ENCODE data around the gene ETS1.

The ETS1 gene

GRCh38 chr11:128582496-128583366, 4.6 kb downstream of the ETS1 start:
- Histone ChIP-seq H2BK120ac (ENCODE audit: low read depth, low read length) (no peak overlapping the region), H3K23ac (ENCODE audit: low read length) (no peak overlapping the region), H3K18ac (ENCODE audit: low read length) (no peak overlapping the region), H3K56ac (ENCODE audit: low read length) (peak overlapping the region; percentile 8), H4K8ac (ENCODE audit: low read depth, low read length) (no peak overlapping the region), H3K9ac (ENCODE audit: low read length) (no peak overlapping the region), H3K27me3 (ENCODE audit: insufficient read depth, low read length, poor library complexity) (no peaks in the 10 kb centered on the region), H3K4me3 (ENCODE audit: low read length) (no peak overlapping the region), H3K4me2 (ENCODE audit: low read length) (no peak overlapping the region), H4K5ac (ENCODE audit: low read length) (no peak overlapping the region), H2AK5ac (ENCODE audit: low read length) (no peak overlapping the region), H3K79me1 (ENCODE audit: low read length) (no peaks in the 10 kb centered on the region), H3K79me2 (ENCODE audit: control insufficient read depth, insufficient read depth, low read length) (no peaks in the 10 kb centered on the region), H2BK15ac (replicated peaks; ENCODE audit: low read depth) (no peak overlapping the region), H3K4ac (ENCODE audit: low read depth, low read length) (no peak overlapping the region), H3K4me1 (ENCODE audit: control insufficient read depth, low read depth, low read length) (peaks cover 12% of the 10 kb centered on the region), H3K27ac (ENCODE audit: low read depth, low read length) (no peak overlapping the region), H3K36me3 (ENCODE audit: control insufficient read depth, insufficient read depth, low read length) (no peaks in the 10 kb centered on the region), H2BK5ac (ENCODE audit: low read length) (no peak overlapping the region)
- no CpG with 5 or more reads among the region's 8 CpGs for WGBS (ENCODE audit: extremely low coverage, insufficient coverage, low lambda C conversion rate)
- peak; percentile 94 for DNase-seq

DNA sequence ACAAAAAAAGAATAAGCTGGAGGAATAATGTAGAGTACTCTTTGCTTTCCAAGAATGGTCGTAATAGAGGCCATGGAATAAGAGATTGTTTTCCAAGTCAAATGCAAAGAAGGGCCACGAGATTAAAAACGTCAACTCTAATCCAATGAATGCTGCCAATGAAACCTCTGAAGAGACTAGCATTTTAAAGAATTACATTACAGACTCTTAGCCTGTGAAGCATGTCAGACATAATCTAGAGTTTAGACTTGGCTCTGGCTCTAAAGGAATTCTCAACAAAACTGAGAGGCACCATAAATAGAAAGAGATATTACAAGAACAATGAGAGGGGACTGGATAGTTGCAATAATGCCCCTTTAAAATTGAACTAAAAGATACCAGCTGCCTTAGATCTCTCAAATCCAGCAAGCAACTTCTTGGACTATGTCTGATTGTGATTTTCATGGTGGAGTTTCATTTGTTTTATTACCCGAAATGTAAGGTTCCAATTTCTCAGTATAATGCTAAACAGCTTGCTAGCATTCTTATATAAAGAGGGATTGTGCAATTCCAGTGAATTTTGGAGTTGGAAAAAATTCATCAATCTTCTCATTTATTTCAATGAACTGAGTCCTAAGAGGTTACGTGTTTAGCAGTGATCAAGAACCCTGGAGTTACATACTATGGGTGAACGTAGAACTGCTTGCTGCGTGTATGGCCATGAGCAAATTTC, 5.6 kb downstream of the ETS1 start:
- H3K4me3 ChIP-seq (ENCODE audit: low read length), result no peak overlapping the region
- no peak overlapping the region for H3K4me2 ChIP-seq (ENCODE audit: low read length)
- no peak overlapping the region for H3K18ac ChIP-seq (ENCODE audit: low read length)
- no CpG with 5 or more reads among the region's 7 CpGs for WGBS (ENCODE audit: extremely low coverage, insufficient coverage, low lambda C conversion rate)
- H3K4me1 ChIP-seq (ENCODE audit: control insufficient read depth, low read depth, low read length), result peaks cover 16% of the 10 kb centered on the region
- DNase-seq, result no peak
- no peak overlapping the region for H4K5ac ChIP-seq (ENCODE audit: low read length)
- H2AK5ac ChIP-seq (ENCODE audit: low read length), result no peak overlapping the region
- no peak overlapping the region for H2BK120ac ChIP-seq (ENCODE audit: low read depth, low read length)
- no peak overlapping the region for H3K56ac ChIP-seq (ENCODE audit: low read length)
- no peak overlapping the region for H3K9ac ChIP-seq (ENCODE audit: low read length)
- H3K27ac ChIP-seq (ENCODE audit: low read depth, low read length), result no peak overlapping the region
- no peaks in the 10 kb centered on the region for H3K36me3 ChIP-seq (ENCODE audit: control insufficient read depth, insufficient read depth, low read length)
- no peak overlapping the region for H2BK15ac ChIP-seq (replicated peaks; ENCODE audit: low read depth)
- H3K4ac ChIP-seq (ENCODE audit: low read depth, low read length), result no peak overlapping the region
- no peaks in the 10 kb centered on the region for H3K79me2 ChIP-seq (ENCODE audit: control insufficient read depth, insufficient read depth, low read length)
- H2BK5ac ChIP-seq (ENCODE audit: low read length), result no peak overlapping the region
- H3K23ac ChIP-seq (ENCODE audit: low read length), result no peak overlapping the region
- H3K79me1 ChIP-seq (ENCODE audit: low read length), result no peaks in the 10 kb centered on the region
- no peak overlapping the region for H4K8ac ChIP-seq (ENCODE audit: low read depth, low read length)
- no peaks in the 10 kb centered on the region for H3K27me3 ChIP-seq (ENCODE audit: insufficient read depth, low read length, poor library complexity)

- no peaks in the 10 kb centered on the region for H3K27me3 ChIP-seq (ENCODE audit: insufficient read depth, low read length, poor library complexity)
- no peaks in the 10 kb centered on the region for H3K36me3 ChIP-seq (ENCODE audit: control insufficient read depth, insufficient read depth, low read length)
- no peak overlapping the region for H3K27ac ChIP-seq (ENCODE audit: low read depth, low read length)
These were observed 6.7 kb downstream of the ETS1 start for GRCh38 chr11:128580612-128581011.

GRCh38 chr11:128579798-128580504, 7.4 kb downstream of the ETS1 start:
- Histone ChIP-seq H4K5ac (ENCODE audit: low read length) (no peak overlapping the region), H2AK5ac (ENCODE audit: low read length) (no peak overlapping the region), H3K18ac (ENCODE audit: low read length) (no peak overlapping the region), H3K4me2 (ENCODE audit: low read length) (no peak overlapping the region), H2BK120ac (ENCODE audit: low read depth, low read length) (no peak overlapping the region), H3K56ac (ENCODE audit: low read length) (no peak overlapping the region), H3K27me3 (ENCODE audit: insufficient read depth, low read length, poor library complexity) (no peaks in the 10 kb centered on the region), H3K4me1 (ENCODE audit: control insufficient read depth, low read depth, low read length) (peaks cover 15% of the 10 kb centered on the region), H3K23ac (ENCODE audit: low read length) (no peak overlapping the region), H3K4me3 (ENCODE audit: low read length) (no peak overlapping the region), H3K9ac (ENCODE audit: low read length) (no peak overlapping the region), H3K79me1 (ENCODE audit: low read length) (no peaks in the 10 kb centered on the region), H3K27ac (ENCODE audit: low read depth, low read length) (no peak overlapping the region), H4K8ac (ENCODE audit: low read depth, low read length) (no peak overlapping the region), H3K4ac (ENCODE audit: low read depth, low read length) (no peak overlapping the region), H3K36me3 (ENCODE audit: control insufficient read depth, insufficient read depth, low read length) (no peaks in the 10 kb centered on the region), H3K79me2 (ENCODE audit: control insufficient read depth, insufficient read depth, low read length) (no peaks in the 10 kb centered on the region), H2BK5ac (ENCODE audit: low read length) (no peak overlapping the region), H2BK15ac (replicated peaks; ENCODE audit: low read depth) (no peak overlapping the region)
- DNase-seq, result no peak
- no CpG with 5 or more reads among the region's 4 CpGs for WGBS (ENCODE audit: extremely low coverage, insufficient coverage, low lambda C conversion rate)

More at GRCh38 chr11:128580612-128581011, 6.7 kb downstream of the ETS1 start:
- Histone ChIP-seq H3K4me2 (ENCODE audit: low read length) (no peak overlapping the region), H3K79me1 (ENCODE audit: low read length) (no peaks in the 10 kb centered on the region), H4K5ac (ENCODE audit: low read length) (no peak overlapping the region), H2BK120ac (ENCODE audit: low read depth, low read length) (no peak overlapping the region), H3K4me1 (ENCODE audit: control insufficient read depth, low read depth, low read length) (peaks cover 16% of the 10 kb centered on the region), H3K56ac (ENCODE audit: low read length) (no peak overlapping the region), H3K4me3 (ENCODE audit: low read length) (no peak overlapping the region), H2BK5ac (ENCODE audit: low read length) (no peak overlapping the region), H3K23ac (ENCODE audit: low read length) (no peak overlapping the region), H3K9ac (ENCODE audit: low read length) (no peak overlapping the region), H2BK15ac (replicated peaks; ENCODE audit: low read depth) (no peak overlapping the region), H3K18ac (ENCODE audit: low read length) (no peak overlapping the region), H2AK5ac (ENCODE audit: low read length) (no peak overlapping the region), H3K79me2 (ENCODE audit: control insufficient read depth, insufficient read depth, low read length) (no peaks in the 10 kb centered on the region), H3K4ac (ENCODE audit: low read depth, low read length) (no peak overlapping the region), H4K8ac (ENCODE audit: low read depth, low read length) (no peak overlapping the region)
- no peak for DNase-seq
- WGBS (ENCODE audit: extremely low coverage, insufficient coverage, low lambda C conversion rate), result 100% methylated on average over 1 of the region's 2 CpGs

DNA sequence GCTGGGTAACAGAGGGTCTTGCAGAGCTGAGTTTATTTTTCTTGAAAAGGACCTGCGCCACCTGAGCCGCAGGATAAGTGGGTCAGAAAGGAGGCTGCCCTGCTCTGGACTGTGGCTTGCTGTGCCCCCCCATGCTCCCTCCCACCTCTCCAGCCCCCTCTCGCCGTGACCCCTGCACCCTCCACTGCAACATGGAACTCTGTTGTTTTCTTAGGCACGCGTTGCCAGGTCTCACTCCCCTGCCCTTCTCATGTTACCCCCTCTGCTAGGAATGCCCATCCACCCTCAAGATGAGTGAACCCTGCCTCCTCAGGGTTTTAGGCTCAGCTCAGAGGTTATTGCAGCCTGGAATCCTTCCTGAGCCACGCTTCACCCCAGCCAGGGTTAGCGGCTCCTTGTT, 10.8 kb downstream of the ETS1 start:
- Histone ChIP-seq H3K23ac (ENCODE audit: low read length) (no peak overlapping the region), H3K36me3 (ENCODE audit: control insufficient read depth, insufficient read depth, low read length) (no peaks in the 10 kb centered on the region), H2AK5ac (ENCODE audit: low read length) (no peak overlapping the region), H3K18ac (ENCODE audit: low read length) (no peak overlapping the region), H4K8ac (ENCODE audit: low read depth, low read length) (no peak overlapping the region), H3K79me2 (ENCODE audit: control insufficient read depth, insufficient read depth, low read length) (no peaks in the 10 kb centered on the region), H2BK15ac (replicated peaks; ENCODE audit: low read depth) (no peak overlapping the region), H3K27ac (ENCODE audit: low read depth, low read length) (no peak overlapping the region), H3K4me2 (ENCODE audit: low read length) (no peak overlapping the region), H3K56ac (ENCODE audit: low read length) (peak overlapping the region; percentile 0), H3K9ac (ENCODE audit: low read length) (peak overlapping the region; percentile 6), H4K5ac (ENCODE audit: low read length) (no peak overlapping the region), H3K4ac (ENCODE audit: low read depth, low read length) (no peak overlapping the region), H2BK120ac (ENCODE audit: low read depth, low read length) (no peak overlapping the region), H3K27me3 (ENCODE audit: insufficient read depth, low read length, poor library complexity) (no peaks in the 10 kb centered on the region), H3K4me1 (ENCODE audit: control insufficient read depth, low read depth, low read length) (peaks cover 18% of the 10 kb centered on the region), H2BK5ac (ENCODE audit: low read length) (no peak overlapping the region), H3K4me3 (ENCODE audit: low read length) (no peak overlapping the region), H3K79me1 (ENCODE audit: low read length) (no peaks in the 10 kb centered on the region)
- DNase-seq, result peak; percentile 47
- no CpG with 5 or more reads among the region's 8 CpGs for WGBS (ENCODE audit: extremely low coverage, insufficient coverage, low lambda C conversion rate)

Data from mesendoderm (in vitro differentiated cells).